ENCODE data around the gene UBE2K. TPM values are rescaled to one million over a fixed set of nuclear protein-coding genes. Genes with fewer than 3 reads are reported as not detected.
"Not testable (repeated sequence)": the region's sequence is repeated elsewhere in the genome, so short reads cannot be mapped to it uniquely, and the experiment has no call there.

The UBE2K gene
- total and polyA plus RNA-seq, 9 donors: 14.5 to 63.8 (median 52.2) TPM

GRCh38 chr4:39700554-39700953, 2.6 kb downstream of the UBE2K start:
- Histone ChIP-seq H3K27ac (no peak overlapping the region), H3K27me3 (no peaks in the 10 kb centered on the region), H3K36me3 (no peaks in the 10 kb centered on the region), H3K9me3 (no peaks in the 10 kb centered on the region), H3K4me3 (no peak overlapping the region), H3K4me1 (ENCODE audit: insufficient read depth) (no peaks in the 10 kb centered on the region)
- no peak for TF ChIP-seq POLR2A (IDR thresholded peaks at IDR 0.05)
- no peak for TF ChIP-seq EP300 (IDR thresholded peaks at IDR 0.05)
- TF ChIP-seq, protein P1, sequence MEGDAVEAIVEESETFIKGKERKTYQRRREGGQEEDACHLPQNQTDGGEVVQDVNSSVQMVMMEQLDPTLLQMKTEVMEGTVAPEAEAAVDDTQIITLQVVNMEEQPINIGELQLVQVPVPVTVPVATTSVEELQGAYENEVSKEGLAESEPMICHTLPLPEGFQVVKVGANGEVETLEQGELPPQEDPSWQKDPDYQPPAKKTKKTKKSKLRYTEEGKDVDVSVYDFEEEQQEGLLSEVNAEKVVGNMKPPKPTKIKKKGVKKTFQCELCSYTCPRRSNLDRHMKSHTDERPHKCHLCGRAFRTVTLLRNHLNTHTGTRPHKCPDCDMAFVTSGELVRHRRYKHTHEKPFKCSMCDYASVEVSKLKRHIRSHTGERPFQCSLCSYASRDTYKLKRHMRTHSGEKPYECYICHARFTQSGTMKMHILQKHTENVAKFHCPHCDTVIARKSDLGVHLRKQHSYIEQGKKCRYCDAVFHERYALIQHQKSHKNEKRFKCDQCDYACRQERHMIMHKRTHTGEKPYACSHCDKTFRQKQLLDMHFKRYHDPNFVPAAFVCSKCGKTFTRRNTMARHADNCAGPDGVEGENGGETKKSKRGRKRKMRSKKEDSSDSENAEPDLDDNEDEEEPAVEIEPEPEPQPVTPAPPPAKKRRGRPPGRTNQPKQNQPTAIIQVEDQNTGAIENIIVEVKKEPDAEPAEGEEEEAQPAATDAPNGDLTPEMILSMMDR (IDR thresholded peaks at IDR 0.05): no peak
- intact Hi-C loops (cut with DNase I): loop anchor here in 1 of 4 donors (10.0 kb wide), 1 partner anchor 274 kb away; the partner anchor contains the start of gene PDS5A
- WGBS, 3 donors: 13 to 24% (median 19%) methylated on average over 3 of the region's 3 CpGs
- DNase-seq: no peak

DNA sequence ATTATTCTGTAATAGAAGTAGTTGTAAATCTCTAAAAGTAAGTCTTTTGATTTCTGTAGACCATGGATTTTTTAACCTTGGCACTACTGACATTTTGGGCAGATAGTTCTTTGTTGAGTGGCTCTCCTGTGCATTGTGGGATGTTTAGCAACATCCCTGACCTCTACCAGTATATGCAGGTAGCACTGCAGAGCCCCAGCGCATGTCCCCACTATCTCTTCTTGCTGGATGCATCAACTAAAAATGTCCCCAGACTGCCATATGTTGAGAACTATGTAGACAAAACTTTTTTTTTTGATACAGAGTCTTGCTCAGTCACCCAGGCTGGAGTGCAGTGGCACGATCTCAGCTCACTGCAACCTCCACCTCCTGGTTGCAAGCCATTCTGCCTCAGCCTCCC, 4.8 kb downstream of the UBE2K start:
- DNase-seq: no peak
- WGBS, 3 donors: 84 to 97% (median 88%) methylated on average over 2 of the region's 2 CpGs
- Histone ChIP-seq H3K4me3 (no peak overlapping the region), H3K36me3 (no peaks in the 10 kb centered on the region), H3K27ac (no peak overlapping the region), H3K27me3 (no peaks in the 10 kb centered on the region), H3K4me1 (ENCODE audit: insufficient read depth) (peaks cover 1% of the 10 kb centered on the region), H3K9me3 (no peaks in the 10 kb centered on the region)
- intact Hi-C loops (cut with DNase I): loop anchor here in 1 of 4 donors (10.0 kb wide), 1 partner anchor 272 kb away; the partner anchor contains the start of gene PDS5A
- TF ChIP-seq EP300 (IDR thresholded peaks at IDR 0.05): no peak
- TF ChIP-seq, protein P1 (IDR thresholded peaks at IDR 0.05): no peak
- TF ChIP-seq POLR2A (IDR thresholded peaks at IDR 0.05): no peak

- WGBS, 3 donors: 91 to 96% (median 95%) methylated on average over 13 of the region's 13 CpGs
- H3K36me3 ChIP-seq: not testable (repeated sequence)
- intact Hi-C loops (cut with DNase I): loop anchor here in 1 of 4 donors (10.0 kb wide), 1 partner anchor 270 kb away; the partner anchor contains the start of gene PDS5A
Observed at GRCh38 chr4:39704789-39705188, 6.9 kb downstream of the UBE2K start.

DNA sequence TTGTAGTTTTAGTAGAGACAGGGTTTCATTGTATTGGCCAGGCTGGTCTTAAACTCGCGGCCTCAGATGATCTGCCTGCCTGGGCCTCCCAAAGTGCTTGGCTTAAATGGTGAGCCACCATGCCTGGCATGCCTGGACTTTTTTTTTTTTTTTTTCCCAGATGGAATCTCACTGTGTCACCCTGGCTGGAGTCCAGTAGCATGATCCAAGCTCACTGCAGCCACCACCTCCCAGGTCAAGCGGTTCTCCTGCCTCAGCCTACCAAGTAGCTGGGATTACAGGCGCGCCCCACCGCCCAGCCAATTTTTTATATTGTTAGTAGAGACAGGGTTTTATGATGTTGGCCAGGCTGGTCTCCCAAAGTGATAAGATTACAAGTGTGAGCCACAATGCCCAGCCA, 8.4 kb downstream of the UBE2K start:
- Histone ChIP-seq H3K27me3 (no peaks in the 10 kb centered on the region), H3K27ac (no peak overlapping the region), H3K36me3 (no peaks in the 10 kb centered on the region), H3K4me3 (no peak overlapping the region), H3K9me3 (no peaks in the 10 kb centered on the region), H3K4me1 (ENCODE audit: insufficient read depth) (peaks cover 3% of the 10 kb centered on the region)
- TF ChIP-seq EP300 (IDR thresholded peaks at IDR 0.05) (no peak), POLR2A (IDR thresholded peaks at IDR 0.05) (no peak)
- TF ChIP-seq, protein P1 (IDR thresholded peaks at IDR 0.05): no peak
- intact Hi-C loops (cut with DNase I): loop anchor here in 1 of 4 donors (10.0 kb wide), 1 partner anchor 268 kb away; the partner anchor contains the start of gene PDS5A
- peak in 1 of 5 donors; percentile 27 for DNase-seq
- 89 to 98% (median 94%) methylated on average over 6 of the region's 6 CpGs for WGBS, 3 donors

More at GRCh38 chr4:39704789-39705188, 6.9 kb downstream of the UBE2K start:
- H3K4me3 ChIP-seq; DNase-seq; H3K9me3 ChIP-seq; H3K27me3 ChIP-seq; H3K4me1 ChIP-seq (ENCODE audit: insufficient read depth); H3K27ac ChIP-seq: not testable (repeated sequence)

GRCh38 chr4:39706741-39707511, 9.0 kb downstream of the UBE2K start:
- no peak for DNase-seq
- 85 to 87% (median 85%) methylated on average over 11 of the region's 11 CpGs for WGBS, 3 donors
- H3K9me3 ChIP-seq: no peaks in the 10 kb centered on the region
- H3K4me1 ChIP-seq (ENCODE audit: insufficient read depth): peaks cover 3% of the 10 kb centered on the region
- no peak overlapping the region for H3K27ac ChIP-seq
- no peaks in the 10 kb centered on the region for H3K36me3 ChIP-seq
- TF ChIP-seq EP300 (IDR thresholded peaks at IDR 0.05) (no peak), POLR2A (IDR thresholded peaks at IDR 0.05) (no peak)
- TF ChIP-seq, protein P1 (IDR thresholded peaks at IDR 0.05): no peak
- intact Hi-C loops (cut with DNase I): loop anchor here in 1 of 4 donors (10.0 kb wide), 1 partner anchor 268 kb away; the partner anchor contains the start of gene PDS5A
- no peak overlapping the region for H3K4me3 ChIP-seq
- no peaks in the 10 kb centered on the region for H3K27me3 ChIP-seq
